Measurements from ENCODE around the gene NELFCD.

- TF ChIP-seq CTCF (IDR thresholded peaks at IDR 0.05; ENCODE audit: insufficient read depth, low read length), result no peak
- TF ChIP-seq POLR2AphosphoS5 (IDR thresholded peaks at IDR 0.05; ENCODE audit: low read depth), result no peak
- no peak for TF ChIP-seq REST (IDR thresholded peaks at IDR 0.05; ENCODE audit: insufficient replicate concordance, low read depth)
- TF ChIP-seq GABPA (IDR thresholded peaks at IDR 0.05; ENCODE audit: low read depth), result no peak
These were observed 35.0 kb upstream of the NELFCD start for GRCh38 chr20:58945965-58946631.
